Measurements from ENCODE around the gene NR5A1.

DNA sequence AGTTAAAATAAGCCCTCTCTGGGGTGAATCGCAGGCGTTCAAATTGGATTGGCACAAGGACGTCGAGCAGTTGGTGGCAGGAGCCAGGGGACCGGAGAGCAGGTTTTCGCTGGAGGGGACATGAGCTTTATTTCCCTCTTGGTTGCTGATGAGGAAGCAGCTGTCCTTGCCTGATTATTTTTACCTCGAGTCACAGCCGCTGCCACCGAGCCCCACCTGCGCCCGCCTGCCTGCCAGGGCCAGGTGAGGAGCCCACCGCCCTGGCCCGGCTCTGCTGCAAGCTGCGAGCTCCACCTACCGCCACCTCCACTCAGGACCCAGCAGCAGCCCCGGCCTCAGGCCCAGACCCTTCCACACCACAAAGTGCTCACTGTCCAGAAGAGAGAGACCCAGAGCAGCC, 65.9 kb downstream of the NR5A1 start:
- TF ChIP-seq, protein P1, sequence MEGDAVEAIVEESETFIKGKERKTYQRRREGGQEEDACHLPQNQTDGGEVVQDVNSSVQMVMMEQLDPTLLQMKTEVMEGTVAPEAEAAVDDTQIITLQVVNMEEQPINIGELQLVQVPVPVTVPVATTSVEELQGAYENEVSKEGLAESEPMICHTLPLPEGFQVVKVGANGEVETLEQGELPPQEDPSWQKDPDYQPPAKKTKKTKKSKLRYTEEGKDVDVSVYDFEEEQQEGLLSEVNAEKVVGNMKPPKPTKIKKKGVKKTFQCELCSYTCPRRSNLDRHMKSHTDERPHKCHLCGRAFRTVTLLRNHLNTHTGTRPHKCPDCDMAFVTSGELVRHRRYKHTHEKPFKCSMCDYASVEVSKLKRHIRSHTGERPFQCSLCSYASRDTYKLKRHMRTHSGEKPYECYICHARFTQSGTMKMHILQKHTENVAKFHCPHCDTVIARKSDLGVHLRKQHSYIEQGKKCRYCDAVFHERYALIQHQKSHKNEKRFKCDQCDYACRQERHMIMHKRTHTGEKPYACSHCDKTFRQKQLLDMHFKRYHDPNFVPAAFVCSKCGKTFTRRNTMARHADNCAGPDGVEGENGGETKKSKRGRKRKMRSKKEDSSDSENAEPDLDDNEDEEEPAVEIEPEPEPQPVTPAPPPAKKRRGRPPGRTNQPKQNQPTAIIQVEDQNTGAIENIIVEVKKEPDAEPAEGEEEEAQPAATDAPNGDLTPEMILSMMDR (IDR thresholded peaks at IDR 0.05), result no peak
- TF ChIP-seq POLR2AphosphoS5 (IDR thresholded peaks at IDR 0.05) (no peak), POLR2A (IDR thresholded peaks at IDR 0.05) (no peak)

Measured in transverse colon (tissue), 4 donors.